Measurements from ENCODE around the gene IFIT1. TPM values are rescaled to one million over a fixed set of nuclear protein-coding genes. Genes with fewer than 3 reads are reported as not detected.
"Not testable (repeated sequence)": the region's sequence is repeated elsewhere in the genome, so short reads cannot be mapped to it uniquely, and the experiment has no call there.

The IFIT1 gene
- total RNA-seq, 1 experiment from 2014 or later: 1.7 TPM

- DNase-seq (ENCODE audit: extremely low read depth, low read depth): no peak
These were observed 28.5 kb upstream of the IFIT1 start for GRCh38 chr10:89363729-89364442.

DNA sequence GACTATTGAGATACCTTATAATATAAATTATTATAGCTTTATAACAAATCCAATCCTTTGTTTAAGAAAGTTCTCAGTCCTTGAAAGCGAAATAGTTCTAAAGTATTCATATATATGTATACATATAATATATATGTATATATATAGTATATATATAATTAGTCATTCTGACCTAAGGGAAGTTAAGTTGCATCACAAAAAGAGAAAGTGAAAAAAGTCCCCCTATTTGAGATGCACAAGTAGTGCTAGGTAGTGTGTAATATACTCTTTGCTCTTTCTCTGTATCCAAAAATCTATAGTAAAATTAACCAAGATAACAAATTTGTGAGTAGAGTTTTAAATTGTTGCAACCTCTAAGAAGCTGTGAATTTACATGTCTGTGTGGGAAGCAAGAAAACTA lies 27.9 kb upstream of the IFIT1 start:
- DNase-seq (ENCODE audit: extremely low read depth, low read depth): no peak

GRCh38 chr10:89367529-89367928 lies 24.9 kb upstream of the IFIT1 start:
- DNase-seq (ENCODE audit: extremely low read depth, low read depth): no peak

GRCh38 chr10:89368129-89368528 lies 24.3 kb upstream of the IFIT1 start:
- DNase-seq (ENCODE audit: extremely low read depth, low read depth): no peak

DNA sequence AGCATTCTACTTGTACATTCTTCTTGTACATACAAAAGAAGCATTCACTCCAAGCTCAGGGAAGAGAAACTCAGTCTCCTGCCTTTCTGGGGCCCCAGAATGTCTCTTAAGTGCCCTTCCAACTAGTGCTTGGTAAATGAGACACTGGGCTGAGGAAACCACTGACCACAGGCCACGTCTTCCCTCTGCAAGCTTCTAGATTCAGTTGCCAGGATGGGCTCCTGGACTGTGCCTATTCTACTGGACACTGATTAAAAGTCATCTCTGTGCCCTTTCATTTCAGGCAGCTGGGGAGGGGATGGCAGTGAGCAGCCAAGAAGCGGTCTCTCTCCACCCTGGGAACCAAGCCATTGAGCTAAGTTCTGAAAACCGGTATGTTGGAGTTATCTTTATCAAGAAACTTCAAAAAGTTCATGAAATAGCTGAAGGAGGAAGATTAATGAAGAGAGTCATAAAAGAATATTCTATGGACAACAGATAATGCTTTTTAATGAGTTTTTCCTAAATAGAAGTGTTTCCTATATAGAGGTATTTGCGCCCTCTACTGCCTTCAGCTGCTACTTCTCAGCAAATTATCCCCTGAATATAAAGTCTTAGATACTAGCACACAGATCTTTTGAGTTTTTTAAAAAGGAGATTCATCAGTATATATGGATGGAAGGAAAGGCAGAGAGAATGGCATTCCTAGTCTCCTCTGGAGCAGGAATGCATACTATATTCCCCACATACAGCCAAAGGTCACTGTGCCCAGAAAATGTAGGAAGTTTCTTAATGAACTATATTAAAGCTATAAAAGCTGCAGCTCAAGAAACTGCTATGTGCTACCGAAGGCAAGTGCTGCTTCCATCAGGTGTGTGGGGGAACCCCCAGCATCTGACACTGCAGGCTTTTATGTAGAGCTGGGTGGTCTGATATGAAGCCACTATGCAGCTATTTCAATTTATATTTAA lies 23.0 kb upstream of the IFIT1 start:
- DNase-seq (ENCODE audit: extremely low read depth, low read depth): no peak

GRCh38 chr10:89371079-89371478 lies 21.3 kb upstream of the IFIT1 start:
- no peak for DNase-seq (ENCODE audit: extremely low read depth, low read depth)

DNA sequence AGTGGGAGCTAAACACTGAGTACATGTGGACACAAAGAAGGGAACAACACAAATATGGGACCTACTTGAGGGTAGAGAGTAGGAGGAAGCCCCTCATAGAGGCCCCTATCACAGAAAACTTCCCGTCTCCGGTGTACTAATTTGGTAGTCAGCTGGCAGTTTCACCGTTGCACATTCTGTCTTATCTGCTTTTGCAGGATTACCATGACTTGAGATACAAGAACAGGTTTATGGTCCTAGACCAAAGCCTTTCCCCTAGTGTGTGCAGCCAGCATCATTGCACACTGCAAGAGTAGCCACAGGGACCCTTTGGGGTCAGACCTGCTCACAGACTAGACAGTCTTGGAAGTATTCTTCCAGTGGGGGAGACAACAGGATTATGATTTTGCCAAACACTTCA lies 20.4 kb upstream of the IFIT1 start:
- DNase-seq (ENCODE audit: extremely low read depth, low read depth): no peak

- no peak for DNase-seq (ENCODE audit: extremely low read depth, low read depth)
These were observed 18.3 kb upstream of the IFIT1 start for GRCh38 chr10:89373916-89374711.

GRCh38 chr10:89374713-89375141 lies 17.7 kb upstream of the IFIT1 start:
- no peak for DNase-seq (ENCODE audit: extremely low read depth, low read depth)

GRCh38 chr10:89377705-89378637 lies 14.5 kb upstream of the IFIT1 start, which contains the start of gene IFIT1B:
TSS of gene IFIT1B (plus strand) at chr10:89378056. CDS start at chr10:89378136, 80 bp downstream.
- DNase-seq (ENCODE audit: extremely low read depth, low read depth): no peak

DNA sequence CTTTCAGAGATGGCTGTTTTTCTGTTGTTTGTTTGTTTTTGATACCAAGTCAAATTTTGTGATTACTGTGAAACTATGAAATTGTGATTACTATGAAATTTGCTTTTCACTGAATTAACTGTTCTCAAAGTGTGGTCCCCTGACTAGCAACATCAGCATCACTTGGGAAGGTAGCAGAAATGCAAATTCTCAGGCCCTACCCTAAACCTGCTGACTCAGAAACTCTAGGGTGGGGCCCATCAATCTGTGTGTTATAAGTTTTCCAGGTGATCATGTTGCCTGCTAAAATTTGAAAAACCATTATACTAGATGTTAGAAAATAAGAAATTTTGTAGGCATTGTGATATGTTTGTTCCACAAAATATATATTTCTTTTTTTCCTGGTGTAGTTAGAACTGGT lies 13.3 kb upstream of the IFIT1 start:
- DNase-seq (ENCODE audit: extremely low read depth, low read depth): no peak

DNA sequence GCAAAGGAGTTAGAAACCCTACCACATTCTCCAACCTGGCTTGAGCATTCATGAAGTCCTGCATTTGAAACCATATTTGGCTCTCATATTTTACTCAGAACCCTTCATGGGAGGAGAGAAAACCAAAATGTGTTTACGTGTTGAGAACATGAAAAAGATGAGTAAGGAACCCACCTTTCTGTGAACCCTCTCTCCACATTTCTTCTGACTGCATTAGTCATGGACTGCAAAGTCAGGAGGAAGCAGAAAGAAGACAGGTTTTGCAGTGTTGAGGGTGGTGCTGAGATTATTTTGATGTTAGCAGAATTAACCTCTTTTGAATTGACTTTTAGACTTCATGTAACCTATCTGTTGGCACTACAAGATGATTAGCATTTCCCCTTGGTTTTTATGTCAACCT lies 9.7 kb upstream of the IFIT1 start:
- DNase-seq (ENCODE audit: extremely low read depth, low read depth): no peak

- DNase-seq (ENCODE audit: extremely low read depth, low read depth): no peak
These were observed 7.7 kb upstream of the IFIT1 start for GRCh38 chr10:89384474-89385340.

DNA sequence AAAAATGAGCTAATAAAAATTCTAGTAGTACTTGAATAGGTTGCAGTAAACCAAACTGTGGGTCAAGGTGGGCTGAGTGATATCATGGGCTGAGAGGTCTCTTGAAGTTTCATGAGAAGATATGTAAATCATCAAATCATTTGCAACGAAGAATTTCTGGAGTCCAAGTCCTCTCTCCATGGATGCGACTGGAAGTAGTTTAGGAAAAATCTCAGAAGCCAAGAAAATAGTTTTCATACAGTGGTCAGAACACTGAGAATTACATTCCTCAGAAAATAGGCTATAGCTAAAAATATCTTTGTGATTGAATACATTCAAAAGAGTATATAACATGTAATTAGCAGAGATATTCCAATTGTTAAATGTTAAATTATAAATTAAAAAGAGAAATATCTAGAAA lies 3.6 kb upstream of the IFIT1 start:
- no peak for DNase-seq (ENCODE audit: extremely low read depth, low read depth)

DNA sequence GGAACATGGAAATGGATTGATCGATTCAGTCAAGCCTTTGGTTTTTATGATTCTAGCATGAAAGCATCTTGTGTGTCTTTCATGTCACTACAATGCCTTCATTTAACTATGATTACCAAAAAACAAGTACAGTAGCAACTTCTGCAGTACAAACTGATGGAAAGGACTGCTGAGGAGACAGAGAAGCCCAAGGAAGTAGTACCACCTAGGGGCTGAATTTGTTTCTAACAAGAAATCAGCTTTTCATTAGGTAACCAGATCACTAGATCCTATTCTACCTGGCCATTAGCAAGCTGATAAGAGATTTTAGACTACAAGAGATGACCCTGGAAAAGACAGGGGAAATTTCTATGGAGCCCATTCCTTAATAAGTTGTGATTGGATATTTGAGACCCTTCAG lies 3.2 kb upstream of the IFIT1 start:
- peak; percentile 19 for DNase-seq (ENCODE audit: extremely low read depth, low read depth)

GRCh38 chr10:89390476-89391225 lies 1.8 kb upstream of the IFIT1 start:
- DNase-seq (ENCODE audit: extremely low read depth, low read depth): no peak

DNA sequence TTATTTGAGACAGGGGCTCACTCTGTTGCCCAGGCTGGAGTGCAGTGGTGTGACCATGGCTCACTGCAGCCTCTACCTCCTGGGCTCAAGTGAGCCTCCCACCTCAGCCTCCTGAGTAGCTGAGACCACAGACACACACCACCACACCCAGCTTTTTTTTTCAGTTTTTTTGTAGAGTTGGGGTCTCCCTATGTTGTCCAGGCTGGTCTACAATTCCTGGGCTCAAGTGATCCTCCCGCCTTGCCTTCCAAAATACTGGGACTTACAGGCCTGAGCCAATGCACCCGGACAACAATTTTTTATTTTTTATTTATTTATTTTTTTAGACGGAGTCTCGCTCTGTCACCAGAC lies 1.2 kb upstream of the IFIT1 start:
- not testable (repeated sequence) for DNase-seq (ENCODE audit: extremely low read depth, low read depth)

DNA sequence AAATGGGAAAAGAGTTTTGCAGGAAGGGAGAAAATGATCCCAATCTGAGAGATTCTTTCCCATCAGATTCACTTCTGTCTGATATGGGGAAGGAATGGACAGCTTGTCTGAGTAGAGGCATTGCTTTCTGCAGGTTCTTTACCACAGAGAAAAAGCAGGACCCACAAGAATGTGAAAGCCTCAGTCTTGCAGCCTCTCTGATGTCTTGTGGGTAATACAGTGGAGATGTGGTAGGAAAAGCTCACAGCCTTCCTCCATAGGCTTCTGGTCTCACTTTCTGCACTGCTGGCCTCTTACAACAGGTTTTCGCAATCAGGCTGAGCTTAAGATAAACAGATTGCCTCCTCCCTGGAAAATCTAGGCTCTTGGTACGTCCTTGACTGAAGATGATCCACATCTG lies 551 bp downstream of the IFIT1 start:
- DNase-seq (ENCODE audit: extremely low read depth, low read depth): peak; percentile 18
